ENCODE data around the gene STYK1.

- TF ChIP-seq CTCF (IDR thresholded peaks at IDR 0.05) = no peak
- no peak for TF ChIP-seq POLR2A (IDR thresholded peaks at IDR 0.05; ENCODE audit: low read depth)
- TF ChIP-seq POLR2AphosphoS5 (IDR thresholded peaks at IDR 0.05) = no peak
Observed at GRCh38 chr12:10697156-10697555, 23.3 kb upstream of the STYK1 start.

Data from esophagus muscularis mucosa (tissue), 3 donors.